Endothelial cell of umbilical vein (primary cell): ENCODE data around the gene CNGA4. TPM values are rescaled to one million over a fixed set of nuclear protein-coding genes. Genes with fewer than 3 reads are reported as not detected.

ENCODE experiments used
- BruUV-seq: library from RNA; stranded (reverse); fragments of 400-500 nt; replicated peaks from 2 replicates; lab custom pipeline; 2021; lab: Mats Ljungman, UMichigan
- CTCF ChIA-PET: fragments of 300-600, 350-600 bp; sonication (Branson Sonifier 250); formaldehyde crosslinking; loops from one replicate; lab custom pipeline; 2021; ENCODE audit warnings: antibody characterized with exemption, inconsistent platforms; lab: Charles Lee
- POLR2A ChIA-PET: fragments of 300-600, 350-600 bp; sonication (Branson Sonifier 250); formaldehyde crosslinking; loops from one replicate; lab custom pipeline; 2021; ENCODE audit warnings: antibody characterized with exemption, inconsistent platforms; lab: Charles Lee
- DNase-seq: peaks from one replicate; pipeline ENCODE4 v3.0.0-alpha.2; 2011; ENCODE audit warnings: low read depth, low spot score
- FAIRE-seq: peaks from 2 replicates; lab custom pipeline; 2011; peaks lifted over from hg19 to GRCh38; lab: Jason Lieb, UNC
- H2AFZ ChIP-seq: 2 replicates; pipeline ENCODE4 v1.6.0; 2012; ENCODE audit warnings: low read depth, low read length, control low read depth, inconsistent platforms
- H3K27ac ChIP-seq: 2 replicates; pipeline ENCODE4 v1.5.1; 2011; ENCODE audit warnings: low read depth, mild to moderate bottlenecking, control low read depth, low read length, moderate library complexity; ENCODE audit not compliant: insufficient read depth
- H3K27me3 ChIP-seq, 2 experiments: 2 replicates each; pipeline versions ENCODE4 v1.6.0 to v1.6.1; 2011; ENCODE audit warnings: low read length in 2 of 2, mixed read lengths in 1 of 2; ENCODE audit not compliant: control insufficient read depth in 2 of 2, insufficient read depth in 2 of 2
- H3K36me3 ChIP-seq, 2 experiments: 2 replicates in 1 of 2; 3 replicates in 1 of 2; pipeline ENCODE4 v1.5.1; 2011; ENCODE audit warnings: low read length in 2 of 2, mild to moderate bottlenecking in 1 of 2, moderate library complexity in 1 of 2; ENCODE audit not compliant: control insufficient read depth in 2 of 2, insufficient read depth in 2 of 2; ENCODE audit errors: extremely low read depth in 1 of 2
- H3K4me1 ChIP-seq: 3 replicates; pipeline ENCODE4 v1.5.1; 2011; ENCODE audit warnings: mild to moderate bottlenecking, low read length; ENCODE audit not compliant: control insufficient read depth, insufficient read depth; ENCODE audit errors: extremely low read depth
- H3K4me2 ChIP-seq: 2 replicates; pipeline ENCODE4 v1.6.1; 2011; ENCODE audit warnings: low read length, control low read depth, mixed read lengths; ENCODE audit not compliant: insufficient read depth
- H3K4me3 ChIP-seq, 3 experiments: fragments of 200-600 bp in 1 of 3; sonication (generic), shearing (Covaris generic) in 1 of 3; replicated peaks in 1 of 3; 2 replicates each; pipeline ENCODE4 v1.5.1; 2011 to 2016; ENCODE audit warnings: control low read depth in 3 of 3, low read length in 3 of 3, mild to moderate bottlenecking in 2 of 3, inconsistent platforms in 1 of 3, low read depth in 1 of 3, moderate library complexity in 1 of 3; ENCODE audit not compliant: insufficient read depth in 1 of 3
- H3K79me2 ChIP-seq: 2 replicates; pipeline ENCODE4 v1.6.0; 2012; ENCODE audit warnings: low read length, inconsistent platforms; ENCODE audit not compliant: control insufficient read depth, insufficient read depth
- H3K9ac ChIP-seq: replicated peaks from 2 replicates; pipeline ENCODE3; 2011; ENCODE audit warnings: low read length, control low read depth; ENCODE audit not compliant: insufficient read depth; ENCODE audit errors: extremely low read depth
- H3K9me1 ChIP-seq: replicated peaks from 3 replicates; pipeline ENCODE4 v1.6.0; 2011; ENCODE audit warnings: mild to moderate bottlenecking, low read length; ENCODE audit not compliant: control insufficient read depth, insufficient read depth; ENCODE audit errors: extremely low read depth
- H3K9me3 ChIP-seq: replicated peaks from 2 replicates; pipeline ENCODE4 v1.5.1; 2012; ENCODE audit warnings: low read length, inconsistent platforms; ENCODE audit not compliant: control insufficient read depth, insufficient read depth
- H4K20me1 ChIP-seq: replicated peaks from 2 replicates; pipeline ENCODE3; 2011; ENCODE audit warnings: mild to moderate bottlenecking, low read length; ENCODE audit not compliant: control insufficient read depth, insufficient read depth; ENCODE audit errors: extremely low read depth
- EZH2 ChIP-seq: IDR thresholded peaks from 2 replicates; pipeline ENCODE4 v1.6.1; 2012; ENCODE audit warnings: borderline replicate concordance, low read depth, mild to moderate bottlenecking, moderate library complexity, low read length, inconsistent platforms; ENCODE audit not compliant: severe bottlenecking
- FOS ChIP-seq: IDR thresholded peaks from 2 replicates; pipeline ENCODE4 v1.6.1; 2011; ENCODE audit warnings: mild to moderate bottlenecking, low read length, moderate library complexity, borderline replicate concordance; ENCODE audit not compliant: insufficient read depth
- GATA2 ChIP-seq: IDR thresholded peaks from 2 replicates; pipeline ENCODE4 v1.7.0; 2011; ENCODE audit warnings: low read depth, mild to moderate bottlenecking, moderate library complexity, mixed read lengths, low read length; ENCODE audit not compliant: insufficient read length, insufficient read depth
- JUN ChIP-seq: IDR thresholded peaks from 2 replicates; pipeline ENCODE4 v1.6.1; 2011; ENCODE audit warnings: borderline replicate concordance, low read depth; ENCODE audit not compliant: insufficient read length, insufficient read depth
- MAX ChIP-seq: IDR thresholded peaks from 2 replicates; pipeline ENCODE4 v1.6.1; 2011; ENCODE audit not compliant: insufficient read depth, insufficient read length
- MYC ChIP-seq: IDR thresholded peaks from one replicate; pipeline ENCODE4 v1.6.1; 2011; ENCODE audit warnings: mild to moderate bottlenecking, low read depth, low read length
- POLR2A ChIP-seq: IDR thresholded peaks from 2 replicates; pipeline ENCODE4 v1.6.1; 2012; ENCODE audit warnings: low read depth, mild to moderate bottlenecking, control low read depth, low read length
- POLR2AphosphoS5 ChIP-seq: IDR thresholded peaks from 2 replicates; pipeline ENCODE4 v1.6.1; 2012; ENCODE audit warnings: low read depth, mild to moderate bottlenecking, control low read depth, low read length, moderate library complexity; ENCODE audit not compliant: insufficient read depth
- dilution Hi-C: fragments of 300-500 bp; cut with MboI; formaldehyde crosslinking; loops from one replicate; pipeline ENCODE4 v1.15.0; 2019; ENCODE audit warnings: low sequenced_read_pairs; ENCODE audit not compliant: extremely low pct_ligation_motif_present
- intact Hi-C: fragments of 100-400 bp; cut with micrococcal nuclease; formaldehyde crosslinking; loops from one replicate; pipeline ENCODE4 v1.10.0; 2022
- polyA plus RNA-seq, 4 experiments: library from polyadenylated mRNA; depleted of rRNA in 3 of 4; stranded (reverse) in 3 of 4; unstranded in 1 of 4; fragments of >200 nt; gene quantifications; 2 replicates each; pipeline versions ENCODE4 v1.2.1 to v1.2.3, GENCODE V29; 2011 to 2012; ENCODE audit warnings: missing spikeins in 1 of 4
- total RNA-seq: library from RNA; stranded (reverse); gene quantifications from 2 replicates; pipeline ENCODE4 v1.2.3, GENCODE V29; 2021
- TF ChIP-seq, protein P1 (sequence below), 2 donors: IDR thresholded peaks; 1 replicate in 1 of 2; 2 replicates in 1 of 2; pipeline ENCODE4 v1.5.1; 2011; ENCODE audit warnings: low read length in 2 of 2, mild to moderate bottlenecking in 2 of 2, moderate library complexity in 2 of 2, control low read depth in 1 of 2, inconsistent platforms in 1 of 2, low read depth in 1 of 2; ENCODE audit not compliant: insufficient read depth in 1 of 2; ENCODE audit errors: extremely low read depth in 1 of 2

The CNGA4 gene
- total and polyA plus RNA-seq, 2 donors (not counting 3 experiments of a cell fraction or from before 2014, with no cell fraction given) = 0.11 TPM; not detected in 1

DNA sequence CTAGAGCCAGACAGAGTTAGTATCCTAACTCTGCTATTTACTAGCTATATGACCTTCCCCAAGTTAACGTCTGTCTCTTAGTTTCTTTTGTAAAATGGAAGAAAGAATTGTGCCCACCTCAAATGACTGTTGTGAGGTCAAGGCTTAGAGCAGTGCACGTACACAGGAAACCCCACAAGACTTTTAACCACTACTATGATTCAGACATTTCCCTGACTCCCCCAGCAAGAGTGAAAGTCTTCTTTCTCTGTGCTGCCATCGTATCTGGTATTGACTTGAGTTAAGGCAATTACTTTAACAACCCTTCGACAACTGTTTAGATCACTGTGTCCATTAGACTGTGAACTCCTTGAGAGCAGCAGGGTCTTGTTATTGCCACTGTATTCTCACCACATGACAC is 42.5 kb upstream of the CNGA4 start:
- ChIA-PET POLR2A (no interaction called here), CTCF (no interaction called here)
- TF ChIP-seq POLR2AphosphoS5 (no peak), JUN (no peak), MAX (no peak), FOS (no peak), MYC (no peak), GATA2 (no peak), EZH2 (no peak), POLR2A (no peak)
- TF ChIP-seq, protein P1, sequence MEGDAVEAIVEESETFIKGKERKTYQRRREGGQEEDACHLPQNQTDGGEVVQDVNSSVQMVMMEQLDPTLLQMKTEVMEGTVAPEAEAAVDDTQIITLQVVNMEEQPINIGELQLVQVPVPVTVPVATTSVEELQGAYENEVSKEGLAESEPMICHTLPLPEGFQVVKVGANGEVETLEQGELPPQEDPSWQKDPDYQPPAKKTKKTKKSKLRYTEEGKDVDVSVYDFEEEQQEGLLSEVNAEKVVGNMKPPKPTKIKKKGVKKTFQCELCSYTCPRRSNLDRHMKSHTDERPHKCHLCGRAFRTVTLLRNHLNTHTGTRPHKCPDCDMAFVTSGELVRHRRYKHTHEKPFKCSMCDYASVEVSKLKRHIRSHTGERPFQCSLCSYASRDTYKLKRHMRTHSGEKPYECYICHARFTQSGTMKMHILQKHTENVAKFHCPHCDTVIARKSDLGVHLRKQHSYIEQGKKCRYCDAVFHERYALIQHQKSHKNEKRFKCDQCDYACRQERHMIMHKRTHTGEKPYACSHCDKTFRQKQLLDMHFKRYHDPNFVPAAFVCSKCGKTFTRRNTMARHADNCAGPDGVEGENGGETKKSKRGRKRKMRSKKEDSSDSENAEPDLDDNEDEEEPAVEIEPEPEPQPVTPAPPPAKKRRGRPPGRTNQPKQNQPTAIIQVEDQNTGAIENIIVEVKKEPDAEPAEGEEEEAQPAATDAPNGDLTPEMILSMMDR (IDR thresholded peaks at IDR 0.05; ENCODE audit: extremely low read depth in 1 of 2, insufficient read depth in 1 of 2, low read depth in 1 of 2, low read length in 2 of 2) = no peak
- Histone ChIP-seq H3K4me2 (no peak overlapping the region), H3K9me3 (no peaks in the 10 kb centered on the region), H3K9ac (no peak overlapping the region), H3K4me3 (no peak overlapping the region), H3K4me1 (no peaks in the 10 kb centered on the region), H3K79me2 (no peaks in the 10 kb centered on the region), H2AFZ (no peak overlapping the region), H3K9me1 (no peaks in the 10 kb centered on the region), H3K36me3 (no peaks in the 10 kb centered on the region), H3K27me3 (peaks cover 0 to 5% of the 10 kb centered on the region in 2 experiments), H4K20me1 (no peaks in the 10 kb centered on the region), H3K27ac (no peak overlapping the region)
- dilution Hi-C loops = no loop called here
- no peak for FAIRE-seq
- BruUV-seq = no TSS peak
- intact Hi-C loops = no loop called here
- no peak for DNase-seq
